ENCODE results near the gene RASSF10.

DNA sequence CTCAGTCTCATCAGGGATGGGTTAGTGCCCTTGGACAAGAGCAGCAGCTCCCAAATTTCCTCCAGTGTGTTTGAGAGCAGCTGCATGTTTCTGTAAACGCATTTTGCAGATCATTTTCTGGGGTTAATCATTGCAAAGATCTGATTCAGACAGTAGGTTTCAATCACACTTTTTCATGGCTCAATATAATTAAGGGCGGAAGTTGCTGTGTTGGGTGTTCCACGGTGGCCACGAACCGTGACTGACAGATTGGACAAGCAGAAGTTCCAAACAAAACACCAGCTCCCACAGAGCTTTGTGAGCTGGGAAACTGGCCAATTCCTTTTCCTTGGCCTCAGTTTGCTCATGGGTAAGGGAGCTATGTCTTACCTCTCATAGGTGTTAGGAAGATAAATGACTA, 8.4 kb upstream of the RASSF10 start:
- TF ChIP-seq CTCF (IDR thresholded peaks at IDR 0.05; ENCODE audit: insufficient read depth, low read length), result no peak
- TF ChIP-seq POLR2AphosphoS5 (IDR thresholded peaks at IDR 0.05; ENCODE audit: low read depth), result no peak
- TF ChIP-seq, protein P1, sequence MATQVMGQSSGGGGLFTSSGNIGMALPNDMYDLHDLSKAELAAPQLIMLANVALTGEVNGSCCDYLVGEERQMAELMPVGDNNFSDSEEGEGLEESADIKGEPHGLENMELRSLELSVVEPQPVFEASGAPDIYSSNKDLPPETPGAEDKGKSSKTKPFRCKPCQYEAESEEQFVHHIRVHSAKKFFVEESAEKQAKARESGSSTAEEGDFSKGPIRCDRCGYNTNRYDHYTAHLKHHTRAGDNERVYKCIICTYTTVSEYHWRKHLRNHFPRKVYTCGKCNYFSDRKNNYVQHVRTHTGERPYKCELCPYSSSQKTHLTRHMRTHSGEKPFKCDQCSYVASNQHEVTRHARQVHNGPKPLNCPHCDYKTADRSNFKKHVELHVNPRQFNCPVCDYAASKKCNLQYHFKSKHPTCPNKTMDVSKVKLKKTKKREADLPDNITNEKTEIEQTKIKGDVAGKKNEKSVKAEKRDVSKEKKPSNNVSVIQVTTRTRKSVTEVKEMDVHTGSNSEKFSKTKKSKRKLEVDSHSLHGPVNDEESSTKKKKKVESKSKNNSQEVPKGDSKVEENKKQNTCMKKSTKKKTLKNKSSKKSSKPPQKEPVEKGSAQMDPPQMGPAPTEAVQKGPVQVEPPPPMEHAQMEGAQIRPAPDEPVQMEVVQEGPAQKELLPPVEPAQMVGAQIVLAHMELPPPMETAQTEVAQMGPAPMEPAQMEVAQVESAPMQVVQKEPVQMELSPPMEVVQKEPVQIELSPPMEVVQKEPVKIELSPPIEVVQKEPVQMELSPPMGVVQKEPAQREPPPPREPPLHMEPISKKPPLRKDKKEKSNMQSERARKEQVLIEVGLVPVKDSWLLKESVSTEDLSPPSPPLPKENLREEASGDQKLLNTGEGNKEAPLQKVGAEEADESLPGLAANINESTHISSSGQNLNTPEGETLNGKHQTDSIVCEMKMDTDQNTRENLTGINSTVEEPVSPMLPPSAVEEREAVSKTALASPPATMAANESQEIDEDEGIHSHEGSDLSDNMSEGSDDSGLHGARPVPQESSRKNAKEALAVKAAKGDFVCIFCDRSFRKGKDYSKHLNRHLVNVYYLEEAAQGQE (IDR thresholded peaks at IDR 0.05; ENCODE audit: insufficient replicate concordance, low read depth), result no peak
